ENCODE results near the gene BAIAP2. TPM values are rescaled to one million over a fixed set of nuclear protein-coding genes. Genes with fewer than 3 reads are reported as not detected.
"Not testable (repeated sequence)": the region's sequence is repeated elsewhere in the genome, so short reads cannot be mapped to it uniquely, and the experiment has no call there.

Gene BAIAP2
- total and polyA plus RNA-seq, 2 donors (not counting 1 experiment from before 2014, with no cell fraction given) = 1.3 to 12.0 TPM

DNA sequence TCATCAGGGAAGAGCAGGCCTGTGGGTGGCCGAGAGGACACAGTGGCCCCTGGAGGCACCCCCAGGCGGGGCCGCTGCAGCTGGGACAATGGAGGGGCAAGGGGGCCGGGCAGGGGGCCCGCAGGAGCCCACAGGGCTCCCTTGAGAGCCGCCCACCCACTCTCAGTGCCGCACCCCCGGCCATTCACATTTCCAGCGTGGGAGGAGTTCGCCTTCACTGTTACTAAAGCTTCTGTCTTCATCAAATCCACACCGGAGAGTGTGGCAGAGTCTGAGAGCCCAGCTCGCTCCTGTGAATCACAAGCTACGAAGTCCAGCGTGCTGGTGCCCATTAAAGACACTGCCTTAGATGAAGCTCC, 109.5 kb downstream of the BAIAP2 start:
- TF ChIP-seq, protein P1, sequence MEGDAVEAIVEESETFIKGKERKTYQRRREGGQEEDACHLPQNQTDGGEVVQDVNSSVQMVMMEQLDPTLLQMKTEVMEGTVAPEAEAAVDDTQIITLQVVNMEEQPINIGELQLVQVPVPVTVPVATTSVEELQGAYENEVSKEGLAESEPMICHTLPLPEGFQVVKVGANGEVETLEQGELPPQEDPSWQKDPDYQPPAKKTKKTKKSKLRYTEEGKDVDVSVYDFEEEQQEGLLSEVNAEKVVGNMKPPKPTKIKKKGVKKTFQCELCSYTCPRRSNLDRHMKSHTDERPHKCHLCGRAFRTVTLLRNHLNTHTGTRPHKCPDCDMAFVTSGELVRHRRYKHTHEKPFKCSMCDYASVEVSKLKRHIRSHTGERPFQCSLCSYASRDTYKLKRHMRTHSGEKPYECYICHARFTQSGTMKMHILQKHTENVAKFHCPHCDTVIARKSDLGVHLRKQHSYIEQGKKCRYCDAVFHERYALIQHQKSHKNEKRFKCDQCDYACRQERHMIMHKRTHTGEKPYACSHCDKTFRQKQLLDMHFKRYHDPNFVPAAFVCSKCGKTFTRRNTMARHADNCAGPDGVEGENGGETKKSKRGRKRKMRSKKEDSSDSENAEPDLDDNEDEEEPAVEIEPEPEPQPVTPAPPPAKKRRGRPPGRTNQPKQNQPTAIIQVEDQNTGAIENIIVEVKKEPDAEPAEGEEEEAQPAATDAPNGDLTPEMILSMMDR (IDR thresholded peaks at IDR 0.05) = no peak
- TF ChIP-seq EZH2 (IDR thresholded peaks at IDR 0.05; ENCODE audit: borderline replicate concordance, insufficient read depth, low read depth, low read length, poor library complexity, severe bottlenecking) = no peak
- Mint-ChIP-seq H3K9me3 (ENCODE audit: insufficient read depth) (no peaks in the 10 kb centered on the region), H3K27me3 (peaks cover 3% of the 10 kb centered on the region), H3K27ac (no peak overlapping the region), H3K4me3 (no peak overlapping the region), H3K4me1 (peaks cover 2% of the 10 kb centered on the region)
- no peak overlapping the region for H3K27ac ChIP-seq (ENCODE audit: low read length in 2 of 2)
- H2AFZ ChIP-seq (ENCODE audit: insufficient read depth, low read depth, low read length, poor library complexity, severe bottlenecking) = no peak overlapping the region
- DNase-seq (no peak), ATAC-seq (ENCODE audit: low read depth) (no peak)
- ChIA-PET CTCF (interaction anchor here (1.2 to 5.0 kb wide), 3 partner anchors 96 to 457 kb away, joined by 3 to 43 read pairs (median 22); partner anchors contain the start of genes NDUFAF8 and TEPSIN), POLR2A (no interaction called here)
- H3K9ac ChIP-seq (ENCODE audit: low read length) = no peak overlapping the region
- WGBS (ENCODE audit: insufficient coverage) = 82% methylated on average over 14 of the region's 14 CpGs
- peaks cover 0 to 6% (median 0%) of the 10 kb centered on the region in 4 experiments for H3K27me3 ChIP-seq (replicated peaks in 1 of 4; ENCODE audit: control extremely low read depth in 1 of 4, control insufficient read depth in 3 of 4, insufficient read depth in 4 of 4, low read length in 3 of 4)
- no peak overlapping the region for H3K4me2 ChIP-seq (replicated peaks; ENCODE audit: low read depth, low read length, poor library complexity, severe bottlenecking)
- H3K36me3 ChIP-seq (replicated peaks in 1 of 2; ENCODE audit: control extremely low read depth in 1 of 2, control insufficient read depth in 1 of 2, extremely low read depth in 1 of 2, insufficient read depth in 2 of 2, low read length in 1 of 2) = no peaks in the 10 kb centered on the region
- H3K4me1 ChIP-seq (ENCODE audit: control insufficient read depth in 2 of 2, insufficient read depth in 2 of 2, low read length in 2 of 2) = no peaks in the 10 kb centered on the region
- intact Hi-C loops (cut with micrococcal nuclease) = loop anchor here (5.0 kb wide), 1 partner anchor 78 kb away; the partner anchor contains the start of gene CEP131
- H3K4me3 ChIP-seq (ENCODE audit: control extremely low read depth in 1 of 5, extremely low read depth in 1 of 5, insufficient read depth in 1 of 5, low read depth in 2 of 5, low read length in 4 of 5) = no peak overlapping the region
- no peaks in the 10 kb centered on the region for H3K79me2 ChIP-seq (ENCODE audit: control insufficient read depth, insufficient read depth, low read length)
- H4K20me1 ChIP-seq (ENCODE audit: control insufficient read depth, insufficient read depth, low read length, poor library complexity, severe bottlenecking) = no peaks in the 10 kb centered on the region
- H3K9me3 ChIP-seq (ENCODE audit: control extremely low read depth in 1 of 3, control insufficient read depth in 2 of 3, insufficient read depth in 1 of 3, low read length in 2 of 3) = peaks cover 0 to 3% (median 0%) of the 10 kb centered on the region in 3 donors

DNA sequence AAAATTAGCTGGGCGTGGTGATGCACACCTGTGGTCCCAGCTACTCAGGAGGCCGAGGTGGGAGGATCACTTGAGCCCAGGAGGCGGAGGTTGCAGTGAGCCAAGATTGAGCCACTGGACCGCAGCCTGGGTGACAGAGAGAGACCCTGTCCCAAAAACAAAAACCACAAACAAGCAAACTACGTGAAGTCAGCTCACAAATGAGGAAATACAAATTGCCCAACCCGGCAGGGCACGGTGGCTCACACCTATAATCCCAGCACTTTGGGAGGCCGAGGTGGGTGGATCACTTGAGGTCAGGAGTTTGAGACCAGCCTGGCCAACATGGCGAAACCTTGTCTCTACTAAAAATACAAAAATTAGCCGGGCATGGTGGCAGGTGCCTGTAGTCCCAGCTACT, 111.3 kb downstream of the BAIAP2 start:
- H3K9me3 Mint-ChIP-seq (ENCODE audit: insufficient read depth); H3K9me3 ChIP-seq (ENCODE audit: control extremely low read depth in 1 of 3, control insufficient read depth in 2 of 3, insufficient read depth in 1 of 3, low read length in 2 of 3); DNase-seq; H3K27ac Mint-ChIP-seq; intact Hi-C loops (cut with micrococcal nuclease); H3K4me3 ChIP-seq (ENCODE audit: control extremely low read depth in 1 of 5, extremely low read depth in 1 of 5, insufficient read depth in 1 of 5, low read depth in 2 of 5, low read length in 4 of 5); H3K4me3 Mint-ChIP-seq; H3K79me2 ChIP-seq (ENCODE audit: control insufficient read depth, insufficient read depth, low read length); POLR2A ChIA-PET; H2AFZ ChIP-seq (ENCODE audit: insufficient read depth, low read depth, low read length, poor library complexity, severe bottlenecking); H3K27ac ChIP-seq (ENCODE audit: low read length in 2 of 2); H3K4me1 Mint-ChIP-seq; H4K20me1 ChIP-seq (ENCODE audit: control insufficient read depth, insufficient read depth, low read length, poor library complexity, severe bottlenecking); H3K9ac ChIP-seq (ENCODE audit: low read length); H3K4me2 ChIP-seq (replicated peaks; ENCODE audit: low read depth, low read length, poor library complexity, severe bottlenecking); ATAC-seq (ENCODE audit: low read depth); H3K4me1 ChIP-seq (ENCODE audit: control insufficient read depth in 2 of 2, insufficient read depth in 2 of 2, low read length in 2 of 2); H3K27me3 ChIP-seq (replicated peaks in 1 of 4; ENCODE audit: control extremely low read depth in 1 of 4, control insufficient read depth in 3 of 4, insufficient read depth in 4 of 4, low read length in 3 of 4); H3K36me3 ChIP-seq (replicated peaks in 1 of 2; ENCODE audit: control extremely low read depth in 1 of 2, control insufficient read depth in 1 of 2, extremely low read depth in 1 of 2, insufficient read depth in 2 of 2, low read length in 1 of 2): not testable (repeated sequence)
- CTCF ChIA-PET = interaction anchor here (0.7 to 5.0 kb wide), 2 partner anchors 11 to 338 kb away, joined by 6 to 22 read pairs; no protein-coding TSS in a partner anchor
- peaks cover 14% of the 10 kb centered on the region for H3K27me3 Mint-ChIP-seq
- WGBS (ENCODE audit: insufficient coverage) = no CpG with 5 or more reads among the region's 10 CpGs
